8988T (cell line): ENCODE data around the gene MAPK8IP1.
A peak's percentile ranks its signal among the peaks of the same experiment; 100 is the strongest.
"Not testable (repeated sequence)": the region's sequence is repeated elsewhere in the genome, so short reads cannot be mapped to it uniquely, and the experiment has no call there.

Experiments used
- DNase-seq: peaks from one replicate; pipeline ENCODE4 v3.0.0; 2011

The MAPK8IP1 gene

DNA sequence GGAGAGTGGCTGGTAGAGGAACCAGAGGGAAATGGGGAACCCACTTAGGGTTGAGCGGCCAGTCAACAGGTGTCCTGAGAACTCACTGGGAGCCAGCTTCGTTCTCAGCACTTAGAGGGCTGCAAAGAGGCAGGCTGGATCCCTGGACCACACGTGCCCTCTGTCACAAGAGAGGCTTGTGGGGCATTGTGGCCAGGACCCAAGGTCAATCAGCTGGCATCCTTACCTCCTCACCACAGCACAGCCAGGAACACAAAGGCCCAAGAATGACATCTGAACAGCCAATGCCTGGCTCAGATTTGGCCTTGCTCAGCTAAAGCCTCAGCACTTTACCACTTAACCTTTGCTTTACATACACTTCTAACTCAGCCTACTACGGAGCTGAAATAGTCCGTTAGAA lies 7.4 kb downstream of the MAPK8IP1 start:
- no peak for DNase-seq

- no peak for DNase-seq
These were observed 9.2 kb downstream of the MAPK8IP1 start for GRCh38 chr11:45894555-45895247.

DNA sequence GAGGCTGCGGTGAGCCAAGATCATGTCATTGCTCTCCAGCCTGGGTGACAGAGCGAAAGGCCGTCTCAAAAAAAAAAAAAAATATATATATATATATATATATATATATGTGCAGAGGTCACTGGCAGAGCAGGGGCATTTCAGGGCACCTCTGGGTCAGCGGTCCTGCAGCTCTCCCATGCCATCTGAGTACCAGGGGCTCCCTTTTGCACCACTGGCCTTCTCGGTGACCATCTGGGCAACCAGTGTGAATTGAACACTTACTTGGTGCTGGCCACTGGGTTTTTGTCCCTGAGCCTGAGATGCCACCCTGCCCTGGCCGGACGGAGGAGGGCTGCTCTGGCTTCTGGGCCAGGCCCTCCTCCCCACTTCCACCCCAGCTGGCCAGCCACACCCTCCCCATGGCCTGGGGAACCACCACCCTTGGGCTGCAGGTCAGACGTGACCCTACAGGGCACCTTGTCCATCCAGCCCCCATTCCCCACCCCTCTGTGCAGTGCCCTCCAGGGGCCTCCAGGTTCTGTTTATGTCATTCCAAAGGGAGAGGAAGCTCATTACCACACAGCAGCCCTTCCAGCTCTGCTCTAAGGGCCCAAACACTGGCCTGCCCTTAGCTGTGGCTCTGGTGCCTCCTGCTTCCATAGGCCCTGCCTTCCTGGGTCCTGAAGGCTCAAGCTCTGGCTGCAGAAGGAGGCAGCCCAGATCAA lies 10.3 kb downstream of the MAPK8IP1 start:
- no peak for DNase-seq

DNA sequence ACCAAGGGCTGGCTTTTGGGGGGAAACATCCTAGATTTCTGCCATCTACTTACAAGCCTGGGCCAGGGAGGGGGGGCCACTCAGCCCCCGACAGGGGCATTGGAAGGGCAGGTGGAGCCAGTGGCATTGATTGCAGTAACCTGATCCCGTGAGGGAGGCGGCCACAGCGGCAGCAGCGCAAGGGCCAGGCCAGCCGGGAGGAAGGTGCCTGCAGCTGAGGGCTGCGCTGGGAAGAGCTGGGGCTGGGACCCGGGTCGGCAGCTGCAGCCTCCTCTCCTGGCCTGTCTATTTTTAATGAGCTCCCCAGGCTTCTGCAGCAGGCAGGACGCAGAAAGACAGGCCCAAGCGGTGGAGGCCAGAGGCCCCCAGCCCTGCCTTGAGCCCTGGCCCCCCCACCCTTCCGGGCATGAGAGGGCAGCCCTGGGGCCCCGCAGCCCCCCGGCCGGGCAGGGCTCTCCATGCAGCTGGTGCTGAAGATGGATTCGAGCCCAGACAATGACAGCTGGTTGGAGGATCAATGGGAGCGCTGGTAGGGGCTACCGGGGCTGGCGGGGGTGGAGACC lies 11.1 kb downstream of the MAPK8IP1 start:
- DNase-seq, result no peak

DNA sequence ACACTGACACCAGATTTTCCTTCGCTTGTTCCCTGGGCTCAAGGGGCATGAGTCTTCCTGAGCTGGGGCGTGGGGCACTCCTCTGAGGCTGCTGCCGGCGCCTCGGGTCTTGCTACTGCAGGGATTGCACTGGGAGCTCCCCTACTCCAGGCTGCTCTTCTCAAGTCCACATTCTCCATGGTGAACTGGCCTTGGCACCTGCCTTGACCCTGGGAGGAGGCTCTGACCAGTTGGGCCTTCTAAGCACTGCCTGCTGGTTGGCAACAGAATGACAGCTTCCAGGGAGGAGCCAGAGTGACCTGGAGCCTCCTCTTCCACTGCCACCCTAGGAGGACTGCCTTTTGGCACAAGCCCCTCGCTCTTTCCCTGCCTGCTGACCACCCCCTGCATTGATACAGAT lies 12.1 kb downstream of the MAPK8IP1 start:
- DNase-seq, result no peak

GRCh38 chr11:45899086-45899447 lies 13.6 kb downstream of the MAPK8IP1 start:
- no peak for DNase-seq

GRCh38 chr11:45899448-45900174 lies 14.2 kb downstream of the MAPK8IP1 start:
- peak; percentile 95 for DNase-seq

DNA sequence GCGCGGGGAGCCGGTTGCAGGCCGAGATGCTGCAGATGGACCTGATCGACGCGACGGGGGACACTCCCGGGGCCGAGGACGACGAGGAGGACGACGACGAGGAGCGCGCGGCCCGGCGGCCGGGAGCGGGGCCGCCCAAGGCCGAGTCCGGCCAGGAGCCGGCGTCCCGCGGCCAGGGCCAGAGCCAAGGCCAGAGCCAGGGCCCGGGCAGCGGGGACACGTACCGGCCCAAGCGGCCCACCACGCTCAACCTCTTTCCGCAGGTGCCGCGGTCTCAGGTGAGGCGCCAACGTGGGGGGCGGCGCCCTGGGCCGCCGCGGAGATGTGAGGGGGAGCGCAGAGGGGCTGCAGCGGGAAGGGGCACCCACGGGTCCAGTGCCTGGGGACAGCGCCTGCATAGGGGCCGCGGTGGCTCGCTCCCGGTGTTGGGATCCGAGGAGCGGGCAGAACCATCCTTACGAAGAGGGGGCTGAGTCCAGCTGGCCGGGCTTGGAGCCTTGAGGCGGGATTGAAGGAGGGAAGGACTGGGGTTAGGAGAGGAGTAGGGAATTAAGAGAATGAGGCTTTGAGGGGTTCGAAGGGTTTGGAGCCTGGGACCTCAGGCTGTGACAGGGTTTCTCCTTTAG lies 14.8 kb downstream of the MAPK8IP1 start:
- DNase-seq, result not testable (repeated sequence)

DNA sequence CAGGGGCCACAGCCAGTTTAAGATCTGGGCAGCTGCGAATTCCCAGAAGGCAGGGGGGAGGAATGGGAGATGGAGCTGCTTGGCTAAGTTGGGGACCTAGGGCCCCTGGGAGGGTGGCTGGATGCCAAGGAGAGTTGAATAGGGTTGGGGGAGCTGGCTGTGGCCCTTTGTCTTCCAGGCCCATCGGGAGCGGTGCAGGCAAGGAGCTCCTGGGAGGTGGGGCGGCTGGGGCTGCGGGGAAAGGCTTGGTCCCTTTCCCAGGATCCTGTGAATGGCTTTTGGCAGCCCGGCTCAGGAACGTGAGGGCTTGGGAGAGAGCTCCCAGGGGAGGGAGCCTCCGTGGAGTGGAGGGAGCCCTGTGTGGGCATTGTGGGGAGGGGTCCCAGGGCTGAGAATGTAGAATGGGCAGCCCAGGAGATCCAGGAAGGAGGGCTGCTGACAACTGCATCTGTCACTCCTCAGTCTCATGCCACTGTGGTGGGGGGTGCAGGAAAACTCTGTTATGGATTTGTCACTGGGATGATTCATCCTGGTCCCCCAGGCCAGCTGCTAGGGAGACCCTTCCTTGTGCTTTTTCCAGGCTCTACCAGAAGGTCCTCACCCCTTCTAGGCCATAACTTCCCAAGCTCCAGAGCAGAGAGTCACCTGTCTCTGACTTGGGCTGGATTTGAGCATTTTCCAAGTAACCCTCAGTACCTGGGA lies 15.6 kb downstream of the MAPK8IP1 start:
- DNase-seq, result no peak

DNA sequence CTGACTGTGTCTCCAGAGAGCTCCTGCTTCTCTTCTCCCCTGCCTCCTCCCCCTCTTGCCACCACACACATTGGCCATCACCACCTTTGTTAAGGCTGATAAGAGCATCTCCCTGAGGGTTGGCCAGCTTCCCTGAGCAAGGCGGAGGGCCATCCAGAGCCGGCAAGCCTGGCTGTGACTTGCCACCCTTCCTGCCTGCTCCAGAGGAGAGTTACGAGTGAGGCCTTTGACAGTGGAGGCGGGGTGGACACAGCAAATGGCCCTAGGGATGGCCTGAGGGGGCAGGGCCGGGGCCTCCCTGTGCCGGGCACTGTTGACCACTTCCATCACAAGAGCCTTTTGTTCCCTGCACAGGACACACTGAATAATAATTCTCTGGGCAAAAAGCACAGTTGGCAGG lies 16.2 kb downstream of the MAPK8IP1 start:
- no peak for DNase-seq

DNA sequence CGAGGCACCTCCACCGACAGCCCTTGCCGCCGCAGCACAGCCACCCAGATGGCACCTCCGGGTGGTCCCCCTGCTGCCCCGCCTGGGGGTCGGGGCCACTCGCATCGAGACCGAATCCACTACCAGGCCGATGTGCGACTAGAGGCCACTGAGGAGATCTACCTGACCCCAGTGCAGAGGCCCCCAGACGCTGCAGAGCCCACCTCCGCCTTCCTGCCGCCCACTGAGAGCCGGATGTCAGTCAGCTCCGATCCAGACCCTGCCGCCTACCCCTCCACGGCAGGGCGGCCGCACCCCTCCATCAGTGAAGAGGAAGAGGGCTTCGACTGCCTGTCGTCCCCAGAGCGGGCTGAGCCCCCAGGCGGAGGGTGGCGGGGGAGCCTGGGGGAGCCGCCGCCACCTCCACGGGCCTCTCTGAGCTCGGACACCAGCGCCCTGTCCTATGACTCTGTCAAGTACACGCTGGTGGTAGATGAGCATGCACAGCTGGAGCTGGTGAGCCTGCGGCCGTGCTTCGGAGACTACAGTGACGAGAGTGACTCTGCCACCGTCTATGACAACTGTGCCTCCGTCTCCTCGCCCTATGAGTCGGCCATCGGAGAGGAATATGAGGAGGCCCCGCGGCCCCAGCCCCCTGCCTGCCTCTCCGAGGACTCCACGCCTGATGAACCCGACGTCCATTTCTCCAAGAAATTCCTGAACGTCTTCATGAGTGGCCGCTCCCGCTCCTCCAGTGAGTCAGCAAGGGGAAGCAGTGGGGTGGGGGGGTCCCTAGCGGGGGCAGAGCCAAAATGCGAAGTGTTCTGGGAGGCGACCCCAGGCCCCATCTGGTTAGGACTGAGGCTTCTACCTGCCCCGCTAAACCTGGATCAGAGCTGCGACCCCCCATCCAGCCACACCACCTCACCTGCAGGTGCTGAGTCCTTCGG lies 17.3 kb downstream of the MAPK8IP1 start:
- no peak for DNase-seq

DNA sequence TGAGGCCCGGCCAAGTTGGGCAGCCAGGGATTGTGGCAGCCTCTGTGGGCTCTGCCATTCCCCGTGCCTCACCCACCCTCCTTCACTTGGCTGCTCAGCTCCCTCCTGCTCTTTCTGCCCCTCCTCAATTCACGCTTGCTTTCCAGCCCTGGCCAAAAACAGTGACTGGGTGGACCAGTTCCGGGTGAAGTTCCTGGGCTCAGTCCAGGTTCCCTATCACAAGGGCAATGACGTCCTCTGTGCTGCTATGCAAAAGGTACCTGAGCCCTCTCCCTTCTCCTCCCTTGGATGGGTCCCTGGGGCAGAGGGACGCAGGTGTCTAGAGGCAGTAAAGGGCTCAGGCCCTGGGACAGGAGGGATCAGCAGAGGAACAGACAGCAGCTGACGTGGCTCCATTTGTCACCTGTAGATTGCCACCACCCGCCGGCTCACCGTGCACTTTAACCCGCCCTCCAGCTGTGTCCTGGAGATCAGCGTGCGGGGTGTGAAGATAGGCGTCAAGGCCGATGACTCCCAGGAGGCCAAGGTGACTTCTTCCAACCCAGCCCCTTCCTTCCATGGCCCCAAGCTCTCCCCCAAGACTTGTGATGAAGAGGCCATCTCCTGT lies 19.0 kb downstream of the MAPK8IP1 start:
- no peak for DNase-seq

- DNase-seq, result no peak
These were observed 19.6 kb downstream of the MAPK8IP1 start for GRCh38 chr11:45905095-45905494.

DNA sequence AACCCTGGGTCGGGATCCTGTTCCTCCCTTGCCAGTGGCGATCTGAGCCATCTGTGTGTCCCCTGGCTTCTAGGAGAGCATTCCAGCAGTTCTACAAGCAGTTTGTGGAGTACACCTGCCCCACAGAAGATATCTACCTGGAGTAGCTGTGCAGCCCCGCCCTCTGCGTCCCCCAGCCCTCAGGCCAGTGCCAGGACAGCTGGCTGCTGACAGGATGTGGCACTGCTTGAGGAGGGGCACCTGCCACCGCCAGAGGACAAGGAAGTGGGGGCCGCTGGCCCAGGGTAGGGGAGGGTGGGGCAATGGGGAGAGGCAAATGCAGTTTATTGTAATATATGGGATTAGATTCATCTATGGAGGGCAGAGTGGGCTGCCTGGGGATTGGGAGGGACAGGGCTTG lies 20.1 kb downstream of the MAPK8IP1 start:
- not testable (repeated sequence) for DNase-seq

DNA sequence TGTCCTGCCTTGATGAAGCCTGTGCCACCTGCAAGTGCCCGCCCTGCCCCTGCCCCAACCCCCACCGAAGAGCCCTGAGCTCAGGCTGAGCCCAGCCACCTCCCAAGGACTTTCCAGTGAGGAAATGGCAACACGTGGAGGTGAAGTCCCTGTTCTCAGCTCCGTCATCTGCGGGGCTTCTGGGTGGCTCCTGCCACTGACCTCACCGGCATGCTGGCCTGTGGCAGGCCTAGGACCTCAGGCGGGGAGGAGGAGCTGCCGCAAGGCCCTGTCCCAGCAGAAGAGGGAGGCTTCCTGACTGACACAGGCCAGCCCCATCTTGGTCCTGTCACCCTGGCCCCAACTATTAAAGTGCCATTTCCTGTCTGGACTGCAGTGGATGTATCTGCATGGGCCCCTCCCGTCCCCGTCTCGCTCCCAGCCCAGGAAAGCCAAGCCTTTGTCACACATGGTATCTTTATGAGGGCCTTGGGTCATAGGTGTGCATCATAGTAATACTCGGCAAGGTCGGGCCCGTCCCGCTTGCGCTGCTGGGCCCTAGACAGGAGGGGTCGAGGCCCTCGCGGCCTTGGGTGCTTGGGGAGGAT lies 20.7 kb downstream of the MAPK8IP1 start:
- DNase-seq, result no peak

DNA sequence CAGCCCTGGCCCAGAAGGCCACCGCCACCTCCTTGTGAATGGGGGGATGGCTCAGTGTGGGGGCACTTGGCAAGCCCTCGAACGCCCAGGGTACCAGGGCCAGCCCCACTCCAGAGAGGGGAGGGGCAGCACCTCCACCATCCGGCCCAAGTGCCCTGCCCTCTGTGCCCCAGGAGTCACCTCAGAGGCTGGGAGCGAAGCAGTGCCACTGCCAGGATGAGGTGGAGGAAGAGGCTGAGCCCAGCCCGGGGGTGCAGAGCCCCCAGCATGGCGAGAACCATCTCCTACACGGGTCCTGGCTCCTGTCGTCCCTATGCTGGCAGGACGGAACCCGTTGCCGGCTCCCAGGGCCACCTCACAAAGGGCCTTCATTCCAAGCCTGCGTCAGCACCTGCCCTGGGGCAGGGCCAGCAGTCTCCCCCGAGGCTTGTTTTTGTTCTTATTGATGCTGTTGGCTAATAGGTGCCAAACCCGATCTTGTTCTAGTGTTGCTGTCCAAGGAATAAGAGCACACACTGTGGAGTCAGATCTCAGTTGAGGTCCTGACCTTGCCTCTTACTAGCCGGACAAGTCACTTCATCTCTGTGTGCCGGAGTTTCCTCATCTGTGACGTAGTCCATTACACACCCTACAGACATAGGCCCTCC lies 21.6 kb downstream of the MAPK8IP1 start, which contains the start of gene FREY1:
FREY1 (minus strand) TSS at position 307 of the 647 bp plus-strand sequence; CDS start at position 281, 26 bp downstream.
- DNase-seq, result no peak

DNA sequence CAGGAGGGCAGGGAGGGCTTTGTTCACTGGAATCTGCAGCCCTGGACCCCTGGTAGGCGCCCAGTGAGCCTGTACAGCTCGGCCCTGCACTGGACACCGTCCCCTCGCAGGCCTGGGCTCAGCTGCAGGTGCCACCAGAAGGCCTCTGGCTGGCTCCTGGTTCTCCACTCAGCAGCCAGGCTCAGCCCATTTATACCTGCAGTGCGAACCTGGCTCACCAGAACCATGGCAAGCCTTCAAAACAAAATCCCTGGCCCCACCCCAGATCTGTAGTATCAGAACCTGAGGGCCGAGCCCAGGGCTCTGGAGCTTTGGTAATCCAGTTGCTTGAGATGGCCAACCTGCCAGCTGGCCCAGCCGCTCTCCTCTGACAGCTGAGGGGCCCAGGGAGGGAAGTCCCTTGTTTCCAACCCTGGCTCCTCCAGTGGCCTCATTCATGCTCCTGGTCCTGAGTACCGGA lies 22.5 kb downstream of the MAPK8IP1 start:
- DNase-seq, result no peak

- DNase-seq, result no peak
These were observed 24.4 kb downstream of the MAPK8IP1 start for GRCh38 chr11:45909594-45910475.

- no peak for DNase-seq
These were observed 25.2 kb downstream of the MAPK8IP1 start for GRCh38 chr11:45910623-45911022.
